ENCODE data around the gene CD70.
"Not testable (repeated sequence)": the region's sequence is repeated elsewhere in the genome, so short reads cannot be mapped to it uniquely, and the experiment has no call there.

DNA sequence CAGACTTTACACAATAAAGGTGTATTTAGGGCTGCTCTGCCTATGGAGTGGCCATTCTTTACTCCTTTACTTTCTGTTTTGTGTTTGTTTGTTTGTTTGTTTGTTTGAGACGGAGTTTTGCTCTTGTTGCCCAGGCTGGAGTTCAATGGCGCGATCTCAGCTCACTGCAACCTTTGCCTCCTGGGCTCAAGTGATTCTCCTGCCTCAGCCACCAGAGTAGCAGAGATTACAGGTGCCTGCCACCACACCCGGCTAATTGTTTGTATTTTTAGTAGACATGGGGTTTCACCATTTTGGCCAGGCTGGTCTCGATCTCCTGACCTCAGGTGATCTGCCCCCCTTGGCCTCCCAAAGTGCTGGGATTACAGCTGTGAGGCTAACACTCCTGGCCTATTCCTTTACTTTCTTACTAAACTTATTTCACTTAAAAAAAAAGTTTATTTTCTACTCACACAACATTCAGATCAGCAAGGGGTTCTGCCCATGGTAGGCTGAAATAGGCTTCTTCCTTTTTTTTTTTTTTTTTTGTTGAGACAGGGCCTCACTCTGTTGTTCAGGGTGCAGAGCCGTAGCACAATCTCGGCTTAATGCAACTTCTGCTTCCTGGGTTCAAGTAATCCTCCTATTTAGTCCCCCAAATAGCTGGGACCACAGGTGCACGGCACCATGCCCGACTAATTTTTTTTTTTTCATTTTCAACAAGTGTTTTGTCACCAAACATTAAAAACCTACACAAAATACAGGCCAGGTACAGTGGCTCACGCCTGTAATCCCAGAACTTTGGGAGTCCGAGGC lies 15.5 kb upstream of the CD70 start:
- TF ChIP-seq POLR2AphosphoS5, POLR2A (IDR thresholded peaks at IDR 0.05): not testable (repeated sequence)
- TF ChIP-seq, protein P1, sequence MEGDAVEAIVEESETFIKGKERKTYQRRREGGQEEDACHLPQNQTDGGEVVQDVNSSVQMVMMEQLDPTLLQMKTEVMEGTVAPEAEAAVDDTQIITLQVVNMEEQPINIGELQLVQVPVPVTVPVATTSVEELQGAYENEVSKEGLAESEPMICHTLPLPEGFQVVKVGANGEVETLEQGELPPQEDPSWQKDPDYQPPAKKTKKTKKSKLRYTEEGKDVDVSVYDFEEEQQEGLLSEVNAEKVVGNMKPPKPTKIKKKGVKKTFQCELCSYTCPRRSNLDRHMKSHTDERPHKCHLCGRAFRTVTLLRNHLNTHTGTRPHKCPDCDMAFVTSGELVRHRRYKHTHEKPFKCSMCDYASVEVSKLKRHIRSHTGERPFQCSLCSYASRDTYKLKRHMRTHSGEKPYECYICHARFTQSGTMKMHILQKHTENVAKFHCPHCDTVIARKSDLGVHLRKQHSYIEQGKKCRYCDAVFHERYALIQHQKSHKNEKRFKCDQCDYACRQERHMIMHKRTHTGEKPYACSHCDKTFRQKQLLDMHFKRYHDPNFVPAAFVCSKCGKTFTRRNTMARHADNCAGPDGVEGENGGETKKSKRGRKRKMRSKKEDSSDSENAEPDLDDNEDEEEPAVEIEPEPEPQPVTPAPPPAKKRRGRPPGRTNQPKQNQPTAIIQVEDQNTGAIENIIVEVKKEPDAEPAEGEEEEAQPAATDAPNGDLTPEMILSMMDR (IDR thresholded peaks at IDR 0.05) = not testable (repeated sequence)

All from stomach (tissue), 4 donors.